K562 (cell line): ENCODE measurements around the gene KRT1. TPM values are rescaled to one million over a fixed set of nuclear protein-coding genes. Genes with fewer than 3 reads are reported as not detected.

Experiments used
- ATAC-seq: fragments of 200-7000 bp; cut with Tn5 transposase; 3 replicates; pipeline ENCODE4 v1.9.1; 2020; ENCODE audit warnings: moderate library complexity
- BruUV-seq: library from RNA; stranded (reverse); fragments of 400-500 nt; replicated peaks from 2 replicates; lab custom pipeline; 2021; lab: Mats Ljungman, UMichigan
- CTCF ChIA-PET: fragments of 300-600 bp; formaldehyde crosslinking; extraction: SDS; loops from one replicate; lab custom pipeline; 2021; ENCODE audit warnings: low intra/inter-chr PET ratio; lab: Yijun Ruan, JAX
- POLR2A ChIA-PET: fragments of 300-600, 350-650 bp; sonication (Branson Sonifier 250); formaldehyde crosslinking; extraction: SDS; loops from one replicate; lab custom pipeline; 2021; ENCODE audit warnings: antibody characterized with exemption, inconsistent platforms; lab: Yijun Ruan, JAX
- DNase-seq, 4 experiments: peaks; one replicate each; pipeline versions ENCODE4 v3.0.0 to v3.0.0-alpha.2; 2011 to 2018; ENCODE audit warnings: low spot score in 3 of 4, mixed read lengths in 3 of 4; ENCODE audit errors: extremely low read depth in 1 of 4
- FAIRE-seq: peaks from 2 replicates; lab custom pipeline; 2011; peaks lifted over from hg19 to GRCh38; lab: Jason Lieb, UNC
- H2AFZ ChIP-seq: 2 replicates; pipeline ENCODE4 v1.6.0; 2011; ENCODE audit warnings: low read depth, low read length, control low read depth, inconsistent platforms
- H3K27ac ChIP-seq: fragments of 200-600 bp; 3 replicates; pipeline ENCODE4 v1.8.0; 2011; ENCODE audit warnings: low read depth, mild to moderate bottlenecking, control low read depth, inconsistent platforms, low read length, moderate library complexity, mixed read lengths; ENCODE audit errors: extremely low read depth
- H3K27me3 ChIP-seq, 2 experiments: fragments of 300-600 bp in 1 of 2; 2 replicates in 1 of 2; 3 replicates in 1 of 2; pipeline versions ENCODE4 v1.6.0 to v1.8.0; 2011; ENCODE audit warnings: inconsistent platforms in 2 of 2, low read length in 2 of 2, mild to moderate bottlenecking in 1 of 2, mixed read lengths in 1 of 2, moderate library complexity in 1 of 2; ENCODE audit not compliant: control insufficient read depth in 2 of 2, insufficient read depth in 2 of 2
- H3K36me3 ChIP-seq: fragments of 300-600 bp; 3 replicates; pipeline ENCODE4 v1.8.0; 2011; ENCODE audit warnings: mild to moderate bottlenecking, low read length, inconsistent platforms; ENCODE audit not compliant: control insufficient read depth, insufficient read depth
- H3K4me1 ChIP-seq, 2 experiments: fragments of 200-600 bp in 1 of 2; replicated peaks in 1 of 2; 2 replicates in 1 of 2; 3 replicates in 1 of 2; pipeline versions ENCODE4 v1.5.1 to v1.8.0; 2011; ENCODE audit warnings: inconsistent platforms in 2 of 2, low read length in 2 of 2, mild to moderate bottlenecking in 1 of 2, mixed read lengths in 1 of 2, moderate library complexity in 1 of 2; ENCODE audit not compliant: control insufficient read depth in 2 of 2, insufficient read depth in 2 of 2
- H3K4me2 ChIP-seq: 2 replicates; pipeline ENCODE4 v1.6.1; 2011; ENCODE audit warnings: low read length, control low read depth, inconsistent platforms, mixed read lengths; ENCODE audit not compliant: insufficient read depth
- H3K4me3 ChIP-seq: fragments of 200-600 bp; sonication (generic), shearing (Covaris generic); 2 replicates; pipeline ENCODE4 v1.5.1; 2016; ENCODE audit warnings: control low read depth, inconsistent platforms
- H3K79me2 ChIP-seq: fragments of 200-600 bp; 3 replicates; pipeline ENCODE4 v1.8.0; 2011; ENCODE audit warnings: low read length, inconsistent platforms; ENCODE audit not compliant: control insufficient read depth, insufficient read depth
- H3K9ac ChIP-seq, 2 experiments: 2 replicates each; pipeline versions ENCODE4 v1.6.0 to v1.6.1; 2011; ENCODE audit warnings: low read depth in 2 of 2, low read length in 2 of 2, control low read depth in 1 of 2, inconsistent platforms in 1 of 2, mild to moderate bottlenecking in 1 of 2, mixed read lengths in 1 of 2; ENCODE audit not compliant: insufficient read depth in 1 of 2
- H3K9me1 ChIP-seq: one replicate; pipeline ENCODE4 v1.6.0; 2011; ENCODE audit warnings: inconsistent platforms, mild to moderate bottlenecking, low read length, moderate library complexity; ENCODE audit not compliant: control insufficient read depth, insufficient read depth
- H3K9me3 ChIP-seq: replicated peaks from 2 replicates; pipeline ENCODE4 v1.5.1; 2011; ENCODE audit warnings: low read depth, low read length, inconsistent platforms; ENCODE audit not compliant: control insufficient read depth, insufficient read depth
- H4K20me1 ChIP-seq: replicated peaks from 2 replicates; pipeline ENCODE4 v1.6.1; 2011; ENCODE audit warnings: low read length, inconsistent platforms, mixed read lengths; ENCODE audit not compliant: control insufficient read depth, insufficient read depth
- ESRRA ChIP-seq: fragments of 450-650 bp; IDR thresholded peaks from 2 replicates; pipeline ENCODE4 v1.6.1; 2014; ENCODE audit warnings: low read depth, mild to moderate bottlenecking, moderate library complexity, borderline replicate concordance
- FOSL1 ChIP-seq: fragments of 200-800 bp; sonication (Bioruptor generic); conservative IDR thresholded peaks from 2 replicates; pipeline ENCODE4 v1.6.1; 2016; ENCODE audit warnings: missing genetic modification characterization, missing compliant biosample characterization
- MEIS2 ChIP-seq: fragments of 450-650 bp; IDR thresholded peaks from 2 replicates; pipeline ENCODE4 v1.6.1; 2014; ENCODE audit warnings: mild to moderate bottlenecking; ENCODE audit not compliant: partially characterized antibody
- PBX2 ChIP-seq, 2 experiments: IDR thresholded peaks in 1 of 2; conservative IDR thresholded peaks in 1 of 2; 2 replicates each; pipeline ENCODE4 v1.6.1; 2016; ENCODE audit warnings: low read depth in 2 of 2, mild to moderate bottlenecking in 1 of 2, missing compliant biosample characterization in 1 of 2, missing genetic modification characterization in 1 of 2, moderate library complexity in 1 of 2
- POLR2G ChIP-seq: fragments of 200-400 bp; formaldehyde crosslinking; IDR thresholded peaks from 2 replicates; pipeline ENCODE4 v1.6.1; 2017; ENCODE audit warnings: low read depth, mild to moderate bottlenecking, antibody characterized with exemption, low read length, moderate library complexity
- SOX6 ChIP-seq: fragments of 450-650 bp; IDR thresholded peaks from 2 replicates; pipeline ENCODE4 v1.6.1; 2014; ENCODE audit warnings: mild to moderate bottlenecking
- U2AF1 ChIP-seq: fragments of 200-400 bp; formaldehyde crosslinking; optimal IDR thresholded peaks from 2 replicates; pipeline ENCODE3; 2017; ENCODE audit warnings: mild to moderate bottlenecking, low read depth, low read length, moderate library complexity
- ZNF184 ChIP-seq: sonication (generic); formaldehyde crosslinking; IDR thresholded peaks from 2 replicates; pipeline ENCODE4 v1.5.0; 2020; ENCODE audit warnings: missing genetic modification reagents
- WGBS: fragments of 100-300 bp; shearing (Covaris generic); methylation state at CpG from one replicate; pipeline ENCODE4 v1.1.6; 2016; ENCODE audit warnings: low coverage, mixed read lengths; ENCODE audit not compliant: insufficient coverage; ENCODE audit errors: missing lambda C conversion rate; 5-methylcytosine and 5-hydroxymethylcytosine counted together
- in situ Hi-C: fragments of 300-500 bp; cut with MboI; formaldehyde crosslinking; loops from 4 replicates; pipeline ENCODE4 v1.15.0; 2018; ENCODE audit warnings: inconsistent platforms, mixed read lengths
- intact Hi-C: fragments of 100-400 bp; cut with micrococcal nuclease; formaldehyde crosslinking; loops from 2 replicates; pipeline ENCODE4 v1.14.2; 2022
- polyA plus RNA-seq, 8 experiments: library from polyadenylated mRNA; depleted of rRNA in 4 of 8; stranded (reverse) in 5 of 8; unstranded in 3 of 8; fragments of >200 nt; fragmentation: Nextera tagmentation in 2 of 8; fragmentation: Illumina TruSeq in 1 of 8; extraction: Ambion mirVana in 2 of 8; extraction: Trizol in 1 of 8; gene quantifications; 2 replicates each; pipeline versions ENCODE4 v1.2.1 to v1.2.3, GENCODE V29; 2011 to 2014; ENCODE audit warnings: inconsistent platforms in 1 of 8, missing spikeins in 1 of 8
- total RNA-seq, 7 experiments: library from RNA; depleted of rRNA in 6 of 7; stranded (reverse); fragments of >200 nt in 6 of 7; fragmentation: Illumina TruSeq in 2 of 7; extraction: Trizol in 2 of 7; gene quantifications; 2 replicates each; pipeline versions ENCODE4 v1.2.1 to v1.2.3, GENCODE V29; 2011 to 2021; ENCODE audit warnings: low replicate concordance in 1 of 7

Gene KRT1
- total and polyA plus RNA-seq, 9 of the 15 experiments (the other 6 are each of a cell fraction or from before 2014, with no cell fraction given), result 0.18 TPM; not detected in 8

- CTCF ChIA-PET, result interaction anchor here (0.7 kb wide), 1 partner anchor 10 kb away, joined by 3 read pairs; no protein-coding TSS in a partner anchor
- Histone ChIP-seq H3K9ac (no peak overlapping the region), H3K9me3 (no peaks in the 10 kb centered on the region), H3K4me1 (peaks cover 0 to 6% of the 10 kb centered on the region in 2 experiments; a peak in 1 of 5 replicates), H4K20me1 (no peaks in the 10 kb centered on the region), H2AFZ (no peak overlapping the region), H3K4me2 (no peak overlapping the region), H3K27me3 (peaks cover 0 to 7% of the 10 kb centered on the region in 2 experiments; a peak in 2 of 5 replicates), H3K9me1 (no peaks in the 10 kb centered on the region), H3K4me3 (no peak overlapping the region)
- WGBS, result 4% methylated on average over 2 of the region's 2 CpGs
- FAIRE-seq, result peak; percentile 40
- no TSS peak for BruUV-seq
- in situ Hi-C loops, result no loop called here
- intact Hi-C loops, result no loop called here
- no peak for ATAC-seq
- POLR2A ChIA-PET, result interaction anchor here (0.5 to 0.8 kb wide), 5 partner anchors 10 to 20 kb away, joined by 3 to 5 read pairs (median 3); partner anchors contain the start of gene KRT2
- TF ChIP-seq ZNF184, result no peak
- no peak for TF ChIP-seq U2AF1
- TF ChIP-seq PBX2 (CRISPR knock-in tag; IDR thresholded peaks at IDR 0.05; ENCODE audit: low read depth), result no peak
- 0 out of 2 replicates have a peak, but pooled peaks have one; percentile 6 for TF ChIP-seq PBX2 (tag; conservative IDR thresholded peaks at IDR 0.05; ENCODE audit: low read depth)
- TF ChIP-seq MEIS2, result peak; percentile 34
- TF ChIP-seq FOSL1, result peak; percentile 58
- TF ChIP-seq SOX6, result peak; percentile 54; the same call in 1 of the 2 replicates
- TF ChIP-seq POLR2G, result no peak
- TF ChIP-seq ESRRA, result peak; percentile 28; the same call in 1 of the 2 replicates
- TF ChIP-seq, all 486 proteins: peak for 5
- H3K79me2 ChIP-seq, result no peaks in the 10 kb centered on the region
- no peak for DNase-seq
- no peak overlapping the region for H3K27ac ChIP-seq
- no peaks in the 10 kb centered on the region for H3K36me3 ChIP-seq
Observed at GRCh38 chr12:52672321-52672933, 7.8 kb downstream of the KRT1 start.
